ENCODE measurements around the gene FLNC.

Gene FLNC

DNA sequence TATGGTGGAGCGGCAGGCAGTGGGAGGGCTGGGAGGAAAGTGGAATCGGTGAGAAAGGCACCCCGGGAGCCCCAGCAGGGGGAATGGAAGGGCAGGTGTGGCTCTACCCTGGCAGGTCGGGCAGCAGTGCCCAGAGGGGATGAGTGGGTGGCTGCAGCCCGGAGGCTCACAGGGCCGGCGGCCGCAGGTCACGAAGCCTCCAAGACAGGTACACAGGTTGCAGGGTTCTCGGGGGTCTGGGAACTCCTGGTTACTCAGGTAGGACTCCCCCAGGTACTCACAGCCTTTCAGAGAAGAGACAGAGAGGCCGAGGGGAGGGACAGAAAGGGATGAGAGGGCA is 58.5 kb downstream of the FLNC start:
- no peak for DNase-seq (ENCODE audit: low read depth in 2 of 2)
- no peak overlapping the region for H3K4me3 ChIP-seq (replicated peaks in 1 of 2; ENCODE audit: low read depth in 2 of 2, low read length in 2 of 2)
- TF ChIP-seq CTCF (IDR thresholded peaks at IDR 0.05; ENCODE audit: low read depth, low read length), result no peak

DNA sequence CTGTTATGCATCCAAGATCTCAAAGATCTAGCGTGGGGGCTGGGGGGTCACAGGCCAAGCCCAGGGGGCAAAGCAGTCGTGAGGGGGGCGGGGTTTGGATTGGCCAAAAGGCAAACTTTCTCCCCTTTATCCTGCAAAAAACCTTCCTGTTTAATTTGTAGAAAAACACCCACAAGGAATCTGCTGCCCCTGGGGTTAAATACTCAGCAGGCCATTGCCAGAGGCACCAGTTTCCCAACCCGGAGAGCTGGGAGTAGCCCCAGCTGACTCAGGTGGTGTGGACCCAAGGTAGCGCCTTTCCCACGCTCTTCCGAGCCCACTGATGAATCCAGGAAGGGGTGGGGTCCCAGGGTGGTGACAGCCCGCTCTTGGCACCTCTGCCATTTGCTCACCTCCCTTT is 58.9 kb downstream of the FLNC start:
- DNase-seq (ENCODE audit: low read depth in 2 of 2), result no peak
- H3K4me3 ChIP-seq (replicated peaks in 1 of 2; ENCODE audit: low read depth in 2 of 2, low read length in 2 of 2), result no peak overlapping the region
- no peak for TF ChIP-seq CTCF (IDR thresholded peaks at IDR 0.05; ENCODE audit: low read depth, low read length)

GRCh38 chr7:128890306-128891109 is 60.3 kb downstream of the FLNC start:
- no peak for TF ChIP-seq CTCF (IDR thresholded peaks at IDR 0.05; ENCODE audit: low read depth, low read length)
- H3K4me3 ChIP-seq (replicated peaks in 1 of 2; ENCODE audit: low read depth in 2 of 2, low read length in 2 of 2), result no peak overlapping the region
- no peak for DNase-seq (ENCODE audit: low read depth in 2 of 2)

DNA sequence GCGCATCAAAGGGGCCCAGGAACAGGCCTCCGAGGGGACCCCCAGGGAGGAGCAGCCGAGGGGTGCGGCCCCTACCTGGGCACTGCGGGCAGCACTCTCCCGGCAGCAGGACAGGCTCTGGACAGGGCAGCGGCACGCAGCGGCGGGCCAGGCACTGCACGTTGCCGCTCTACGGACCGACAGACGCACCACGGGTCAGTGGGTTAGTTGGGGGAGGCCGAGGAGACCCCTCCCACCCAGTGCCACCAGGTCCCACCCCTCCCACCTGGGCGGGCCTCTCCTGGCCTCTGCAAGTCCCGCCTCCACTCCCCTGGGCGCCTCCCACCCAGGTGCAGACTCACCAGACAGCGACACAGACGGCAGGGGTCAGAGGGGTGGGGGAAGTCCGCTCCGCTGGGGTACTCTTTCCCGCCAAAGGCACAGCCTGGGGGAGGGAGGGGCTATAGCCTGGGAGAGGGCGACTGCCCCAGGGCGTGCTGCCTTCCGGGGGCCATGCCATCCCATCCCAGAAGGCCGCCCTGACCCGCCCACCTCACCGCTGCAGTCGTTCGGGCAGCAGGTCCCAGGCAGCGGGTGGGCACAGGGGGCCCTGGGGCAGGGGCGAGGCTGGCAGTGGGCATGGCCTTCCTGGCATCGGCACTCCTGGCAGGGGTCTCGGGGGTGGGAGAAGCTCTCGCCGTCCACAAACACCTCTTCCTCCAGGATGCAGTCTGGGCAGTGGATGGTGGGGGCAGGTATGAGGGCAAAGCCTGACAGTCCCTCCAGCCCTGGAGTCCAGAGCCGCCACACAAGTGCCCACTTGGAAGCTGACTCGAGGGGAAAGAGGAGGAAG is 61.1 kb downstream of the FLNC start:
- no peak for DNase-seq (ENCODE audit: low read depth in 2 of 2)
- TF ChIP-seq CTCF (IDR thresholded peaks at IDR 0.05; ENCODE audit: low read depth, low read length), result no peak
- H3K4me3 ChIP-seq (replicated peaks in 1 of 2; ENCODE audit: low read depth in 2 of 2, low read length in 2 of 2), result no peak overlapping the region

GRCh38 chr7:128891942-128892269 is 61.7 kb downstream of the FLNC start:
- no peak overlapping the region for H3K4me3 ChIP-seq (replicated peaks in 1 of 2; ENCODE audit: low read depth in 2 of 2, low read length in 2 of 2)
- no peak for TF ChIP-seq CTCF (IDR thresholded peaks at IDR 0.05; ENCODE audit: low read depth, low read length)
- no peak for DNase-seq (ENCODE audit: low read depth in 2 of 2)

DNA sequence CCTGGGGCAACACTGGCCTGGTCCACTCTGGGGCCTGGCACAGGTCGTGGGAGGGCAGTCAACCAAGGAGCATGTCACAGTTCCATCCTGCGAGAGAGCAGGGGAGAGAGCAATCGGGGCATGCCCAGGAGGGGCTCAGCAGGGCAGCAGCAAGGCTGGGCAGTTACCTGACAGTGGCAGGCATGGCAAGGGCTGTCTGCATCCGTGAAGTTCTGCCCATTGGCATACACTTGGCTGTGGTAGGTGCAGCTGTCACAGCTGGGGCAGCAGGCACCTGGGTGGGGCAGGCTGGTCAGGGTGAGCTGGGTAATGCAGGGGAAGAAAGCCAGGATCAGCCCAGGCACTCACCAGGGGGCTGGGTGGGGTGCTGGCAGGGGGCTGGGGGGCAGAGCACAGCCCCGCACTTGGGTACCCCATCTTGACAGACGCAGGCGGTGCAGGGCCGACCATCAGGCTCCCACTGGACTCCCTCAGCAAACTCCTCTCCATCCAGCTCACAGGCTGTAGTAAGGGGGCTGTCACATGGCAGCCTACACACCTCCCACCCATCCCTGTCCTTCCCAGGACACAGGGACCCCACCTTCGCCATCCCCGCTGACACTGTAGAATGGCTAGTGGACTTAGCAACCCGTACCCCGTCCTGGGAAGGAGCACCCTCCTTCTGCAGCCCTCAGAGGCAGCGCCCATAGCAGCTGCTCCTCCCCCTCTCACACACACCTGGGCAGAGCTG is 62.5 kb downstream of the FLNC start:
- TF ChIP-seq CTCF (IDR thresholded peaks at IDR 0.05; ENCODE audit: low read depth, low read length), result no peak
- no peak for DNase-seq (ENCODE audit: low read depth in 2 of 2)
- no peak overlapping the region for H3K4me3 ChIP-seq (replicated peaks in 1 of 2; ENCODE audit: low read depth in 2 of 2, low read length in 2 of 2)
